GM10266 (cell line): ENCODE data around the gene PTP4A2.

Experiments used
- DNase-seq: peaks from one replicate; pipeline ENCODE4 v3.0.0; 2012; ENCODE audit errors: extremely low spot score
- TF ChIP-seq, protein P1 (sequence below): IDR thresholded peaks from 2 replicates; pipeline ENCODE4 v1.5.1; 2012; ENCODE audit warnings: mild to moderate bottlenecking, low read depth; ENCODE audit not compliant: control insufficient read depth, insufficient read depth; ENCODE audit errors: missing control alignments

Gene PTP4A2

DNA sequence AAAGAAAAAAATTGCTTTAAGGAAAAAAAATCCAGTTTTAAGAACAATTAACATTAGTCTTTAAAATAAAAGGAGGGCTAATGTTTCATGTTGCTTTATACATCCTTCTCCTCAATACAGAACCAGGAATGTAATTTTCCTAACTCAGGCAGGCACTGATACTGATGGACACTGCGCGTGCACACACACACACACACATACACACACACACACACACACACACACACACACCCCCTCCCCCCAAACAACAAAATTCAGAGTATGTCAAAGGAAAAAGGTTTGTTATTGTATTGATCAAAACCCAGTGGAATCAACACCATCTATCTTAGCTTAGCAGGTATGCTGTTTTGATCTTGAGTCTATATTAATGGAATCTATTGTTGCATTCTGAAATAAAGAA lies 31.6 kb downstream of the PTP4A2 start:
- DNase-seq: no peak
- TF ChIP-seq, protein P1, sequence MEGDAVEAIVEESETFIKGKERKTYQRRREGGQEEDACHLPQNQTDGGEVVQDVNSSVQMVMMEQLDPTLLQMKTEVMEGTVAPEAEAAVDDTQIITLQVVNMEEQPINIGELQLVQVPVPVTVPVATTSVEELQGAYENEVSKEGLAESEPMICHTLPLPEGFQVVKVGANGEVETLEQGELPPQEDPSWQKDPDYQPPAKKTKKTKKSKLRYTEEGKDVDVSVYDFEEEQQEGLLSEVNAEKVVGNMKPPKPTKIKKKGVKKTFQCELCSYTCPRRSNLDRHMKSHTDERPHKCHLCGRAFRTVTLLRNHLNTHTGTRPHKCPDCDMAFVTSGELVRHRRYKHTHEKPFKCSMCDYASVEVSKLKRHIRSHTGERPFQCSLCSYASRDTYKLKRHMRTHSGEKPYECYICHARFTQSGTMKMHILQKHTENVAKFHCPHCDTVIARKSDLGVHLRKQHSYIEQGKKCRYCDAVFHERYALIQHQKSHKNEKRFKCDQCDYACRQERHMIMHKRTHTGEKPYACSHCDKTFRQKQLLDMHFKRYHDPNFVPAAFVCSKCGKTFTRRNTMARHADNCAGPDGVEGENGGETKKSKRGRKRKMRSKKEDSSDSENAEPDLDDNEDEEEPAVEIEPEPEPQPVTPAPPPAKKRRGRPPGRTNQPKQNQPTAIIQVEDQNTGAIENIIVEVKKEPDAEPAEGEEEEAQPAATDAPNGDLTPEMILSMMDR: no peak

DNA sequence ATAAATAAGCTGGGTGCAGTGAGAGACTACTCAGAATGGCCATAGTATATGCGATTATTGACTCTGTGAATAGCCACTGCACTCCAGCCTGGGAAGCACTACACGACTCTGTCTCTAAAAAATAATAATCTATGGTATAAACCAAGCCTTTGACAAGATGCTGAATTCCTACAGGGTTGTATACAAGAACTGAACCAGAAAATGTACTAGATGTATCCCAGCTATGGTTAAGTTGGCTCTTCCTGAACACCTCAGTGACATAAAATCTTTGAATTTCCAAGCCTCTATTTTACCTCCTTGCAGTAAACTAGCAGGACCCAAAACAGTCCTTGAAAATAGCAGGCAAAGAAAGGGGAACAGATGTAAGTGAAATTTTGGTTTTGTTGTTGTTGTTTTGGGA lies 32.5 kb downstream of the PTP4A2 start:
- DNase-seq: no peak
- TF ChIP-seq, protein P1: no peak

DNA sequence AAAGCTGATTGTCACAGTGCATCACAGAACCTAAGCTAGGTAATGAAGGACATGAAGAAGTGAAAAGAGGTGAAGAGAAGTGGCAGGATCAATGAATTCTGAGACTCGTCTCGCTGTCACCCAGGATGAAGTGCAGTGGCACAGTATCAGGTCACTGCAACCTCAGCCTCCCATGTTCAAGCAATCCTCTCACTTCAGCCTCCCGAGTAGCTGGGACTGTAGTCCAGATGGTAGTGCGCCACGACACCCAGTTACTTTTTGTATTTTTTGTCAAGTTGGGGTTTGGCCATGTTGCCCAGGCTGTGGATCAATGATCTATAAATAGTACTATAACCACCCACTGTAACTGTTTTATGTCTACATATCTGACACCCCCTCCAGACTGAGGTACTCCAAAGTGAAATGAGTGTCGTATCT lies 33.1 kb downstream of the PTP4A2 start:
- TF ChIP-seq, protein P1: no peak
- no peak for DNase-seq

DNA sequence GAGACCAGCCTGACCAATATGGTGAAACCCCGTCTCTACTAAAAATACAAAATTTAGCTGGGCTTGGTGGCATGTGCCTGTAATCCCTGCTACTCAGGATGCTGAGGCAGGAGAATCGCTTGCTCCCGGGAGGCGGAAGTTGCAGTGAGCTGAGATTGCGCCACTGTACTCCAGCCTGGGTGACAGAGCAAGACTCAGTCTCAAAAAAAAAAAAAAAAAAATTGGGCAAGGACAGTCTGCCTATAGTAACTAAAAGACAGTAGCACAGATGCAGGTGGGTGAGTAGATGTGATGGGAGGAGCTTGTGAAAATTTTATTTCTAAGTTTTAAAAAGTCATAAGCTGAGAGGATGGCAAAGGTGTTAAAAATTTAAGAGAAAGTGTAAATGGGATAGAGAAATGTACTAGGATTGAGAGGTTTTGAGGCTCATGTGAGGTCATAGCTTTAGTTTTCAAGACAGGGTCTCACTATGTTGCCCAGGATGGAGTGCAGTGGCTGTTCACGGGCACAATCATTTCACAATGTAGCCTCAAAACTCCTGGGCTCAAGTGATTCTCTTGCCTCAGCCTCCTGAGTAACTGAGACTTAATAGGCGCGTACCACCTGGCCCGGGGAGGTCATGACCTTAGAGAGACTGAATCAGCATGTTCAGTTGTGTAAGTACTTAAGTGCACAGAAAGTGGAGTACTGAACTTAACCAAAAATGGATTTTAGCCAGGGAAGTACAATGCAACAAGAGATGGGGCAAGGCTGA lies 33.7 kb downstream of the PTP4A2 start:
- TF ChIP-seq, protein P1: no peak
- DNase-seq: no peak

DNA sequence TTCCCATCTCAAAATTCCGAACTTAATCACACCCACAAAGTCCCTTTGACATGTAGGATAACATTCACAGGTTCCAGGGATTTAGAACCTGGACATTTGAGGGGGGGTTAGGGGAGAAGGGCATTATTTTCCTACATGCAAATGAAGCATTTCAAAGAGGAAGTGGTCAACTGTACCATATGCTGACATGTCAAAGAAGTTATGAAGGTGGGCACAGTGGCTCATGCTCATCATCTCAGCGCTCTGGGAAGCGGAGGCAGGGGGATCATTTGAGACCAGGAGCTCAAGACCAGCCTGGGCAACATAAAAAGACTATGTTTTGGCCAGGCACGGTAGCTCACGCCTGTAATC lies 35.7 kb downstream of the PTP4A2 start:
- TF ChIP-seq, protein P1: no peak
- DNase-seq: no peak

DNA sequence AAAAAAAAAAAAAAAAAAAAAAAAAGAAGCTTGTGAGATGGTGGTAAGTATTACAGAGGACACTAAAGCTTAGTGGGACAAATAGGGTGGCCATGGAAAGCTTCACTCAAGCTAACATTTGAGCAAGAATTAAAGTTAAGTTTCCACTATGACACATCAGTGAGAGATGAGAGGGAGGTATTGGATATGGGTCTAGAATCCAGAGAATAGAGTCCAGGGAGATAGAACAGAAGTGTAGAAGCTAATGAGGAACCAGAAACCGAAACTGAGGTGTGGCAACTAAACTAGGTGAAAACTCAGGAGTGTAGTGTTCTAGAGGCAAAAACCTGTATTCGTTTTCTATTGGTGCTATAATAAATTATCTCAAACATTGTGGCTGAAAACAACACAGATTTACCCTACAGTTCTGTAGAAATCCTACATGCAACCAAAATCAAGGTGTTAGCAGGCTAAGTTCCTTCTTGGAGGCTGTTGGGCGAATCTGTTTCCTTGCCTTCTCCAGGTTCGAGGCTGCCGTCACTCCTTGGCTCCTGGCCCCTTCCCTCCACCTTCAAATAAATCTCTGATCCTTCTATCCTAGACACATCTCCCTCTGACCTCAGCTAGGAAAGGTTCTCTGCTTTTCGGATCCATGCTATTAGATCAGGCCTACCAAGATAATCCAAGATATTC lies 36.2 kb downstream of the PTP4A2 start:
- DNase-seq: no peak
- TF ChIP-seq, protein P1: no peak

DNA sequence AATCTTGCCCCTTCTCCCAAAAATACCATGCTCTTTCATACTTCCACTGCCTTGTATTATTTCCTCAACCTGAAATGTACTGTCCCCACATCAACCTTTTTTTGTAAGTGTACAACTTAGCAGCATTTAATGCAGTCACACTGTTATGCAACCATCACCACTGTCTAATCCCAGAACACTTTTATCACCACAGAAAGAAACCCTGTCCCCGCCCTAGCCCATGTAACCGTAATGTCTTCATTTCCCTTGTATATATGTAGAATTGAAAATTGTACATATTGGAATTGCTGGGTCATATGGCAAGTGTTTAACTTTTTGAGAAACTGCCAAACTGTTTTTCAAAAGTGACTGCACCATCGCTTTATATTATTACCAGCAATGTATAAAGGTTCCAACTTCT lies 37.4 kb downstream of the PTP4A2 start:
- no peak for DNase-seq

More for the DNA sequence above, 37.4 kb downstream of the PTP4A2 start:
- TF ChIP-seq, protein P1: no peak
